Right atrium auricular region (tissue), 2 donors: ENCODE measurements around the gene BRINP2. TPM values are rescaled to one million over a fixed set of nuclear protein-coding genes. Genes with fewer than 3 reads are reported as not detected.

Experiments used
- DNase-seq: peaks from one replicate; pipeline ENCODE4 v3.0.0-alpha.2; 2019; ENCODE audit warnings: low spot score
- H3K27ac ChIP-seq, 2 donors: fragments of 200-600 bp; sonication (generic); 1 replicate in 1 of 2; 2 replicates in 1 of 2; pipeline ENCODE4 v1.5.1; 2016 to 2019
- H3K27me3 ChIP-seq, 2 donors: fragments of 200-600 bp; sonication (generic); one replicate each; pipeline versions ENCODE4 v1.5.1 to v1.6.0; 2017 to 2019
- H3K36me3 ChIP-seq: fragments of 200-600 bp; sonication (generic); one replicate; pipeline ENCODE4 v1.5.1; 2016
- H3K4me1 ChIP-seq, 2 donors: fragments of 200-600 bp; sonication (generic); one replicate each; pipeline versions ENCODE4 v1.5.1 to v1.6.0; 2017 to 2019
- H3K4me3 ChIP-seq, 2 donors: fragments of 200-600 bp; sonication (generic); 1 replicate in 1 of 2; 2 replicates in 1 of 2; pipeline ENCODE4 v1.5.1; 2017 to 2019; ENCODE audit warnings: mild to moderate bottlenecking in 1 of 2, moderate library complexity in 1 of 2
- H3K9me3 ChIP-seq, 2 donors: fragments of 200-600 bp; sonication (generic); one replicate each; pipeline ENCODE4 v1.5.1; 2019
- CTCF ChIP-seq, 2 donors: fragments of 200-600 bp; sonication (generic); IDR thresholded peaks; one replicate each; pipeline ENCODE4 v1.5.1; 2019; ENCODE audit warnings: antibody characterized with exemption in 2 of 2
- total RNA-seq, 2 donors: library from RNA; depleted of rRNA; stranded (reverse); fragments of >200 nt; gene quantifications; one replicate each; pipeline ENCODE4 v1.1.0, GENCODE V29; 2016

Gene BRINP2
- total RNA-seq, 2 donors from 2014 or later, result 0.96 to 1.1 TPM

GRCh38 chr1:177227978-177228692, 57.4 kb downstream of the BRINP2 start:
- Histone ChIP-seq H3K4me3 (no peak overlapping the region), H3K36me3 (no peaks in the 10 kb centered on the region), H3K4me1 (no peaks in the 10 kb centered on the region), H3K27me3 (no peaks in the 10 kb centered on the region), H3K27ac (no peak overlapping the region), H3K9me3 (no peaks in the 10 kb centered on the region)
- no peak for DNase-seq
- TF ChIP-seq CTCF (IDR thresholded peaks at IDR 0.05), result no peak

GRCh38 chr1:177228693-177229065, 57.9 kb downstream of the BRINP2 start:
- TF ChIP-seq CTCF (IDR thresholded peaks at IDR 0.05), result no peak

GRCh38 chr1:177229781-177230180, 59.0 kb downstream of the BRINP2 start:
- no peaks in the 10 kb centered on the region for H3K36me3 ChIP-seq
- H3K4me3 ChIP-seq, result no peak overlapping the region
- H3K4me1 ChIP-seq, result no peaks in the 10 kb centered on the region
- no peak for DNase-seq
- no peaks in the 10 kb centered on the region for H3K9me3 ChIP-seq
- no peaks in the 10 kb centered on the region for H3K27me3 ChIP-seq
- no peak for TF ChIP-seq CTCF (IDR thresholded peaks at IDR 0.05)
- H3K27ac ChIP-seq, result no peak overlapping the region

More at GRCh38 chr1:177228693-177229065, 57.9 kb downstream of the BRINP2 start:
- no peak overlapping the region for H3K4me3 ChIP-seq
- no peaks in the 10 kb centered on the region for H3K9me3 ChIP-seq
- H3K27me3 ChIP-seq, result no peaks in the 10 kb centered on the region
- no peaks in the 10 kb centered on the region for H3K4me1 ChIP-seq
- no peak for DNase-seq
- no peak overlapping the region for H3K27ac ChIP-seq
- no peaks in the 10 kb centered on the region for H3K36me3 ChIP-seq

- no peak for DNase-seq
- no peak for TF ChIP-seq CTCF (IDR thresholded peaks at IDR 0.05)
These were observed 59.7 kb downstream of the BRINP2 start for GRCh38 chr1:177230228-177231016.

GRCh38 chr1:177235350-177235749, 64.6 kb downstream of the BRINP2 start:
- no peak overlapping the region for H3K27ac ChIP-seq
- DNase-seq, result no peak
- H3K4me3 ChIP-seq, result no peak overlapping the region
- H3K36me3 ChIP-seq, result no peaks in the 10 kb centered on the region
- no peak for TF ChIP-seq CTCF (IDR thresholded peaks at IDR 0.05)
- H3K27me3 ChIP-seq, result no peaks in the 10 kb centered on the region
- no peaks in the 10 kb centered on the region for H3K9me3 ChIP-seq
- no peaks in the 10 kb centered on the region for H3K4me1 ChIP-seq

More at GRCh38 chr1:177230228-177231016, 59.7 kb downstream of the BRINP2 start:
- Histone ChIP-seq H3K9me3 (no peaks in the 10 kb centered on the region), H3K4me3 (no peak overlapping the region), H3K27me3 (no peaks in the 10 kb centered on the region), H3K27ac (no peak overlapping the region), H3K4me1 (no peaks in the 10 kb centered on the region), H3K36me3 (no peaks in the 10 kb centered on the region)
